C4-2B (cell line): Measurements from ENCODE around the gene CDH24.
"Not testable (repeated sequence)": the region's sequence is repeated elsewhere in the genome, so short reads cannot be mapped to it uniquely, and the experiment has no call there.

Source experiments
- H3K27ac ChIP-seq: fragments of 450-650 bp; 2 replicates; pipeline ENCODE4 v1.5.1; 2017
- ZFX ChIP-seq: fragments of 450-650 bp; IDR thresholded peaks from 2 replicates; pipeline ENCODE4 v1.6.1; 2017
- TF ChIP-seq, protein P1 (sequence below): fragments of 450-650 bp; conservative IDR thresholded peaks from 2 replicates; pipeline ENCODE4 v1.5.1; 2017; ENCODE audit warnings: mild to moderate bottlenecking

CDH24 gene

DNA sequence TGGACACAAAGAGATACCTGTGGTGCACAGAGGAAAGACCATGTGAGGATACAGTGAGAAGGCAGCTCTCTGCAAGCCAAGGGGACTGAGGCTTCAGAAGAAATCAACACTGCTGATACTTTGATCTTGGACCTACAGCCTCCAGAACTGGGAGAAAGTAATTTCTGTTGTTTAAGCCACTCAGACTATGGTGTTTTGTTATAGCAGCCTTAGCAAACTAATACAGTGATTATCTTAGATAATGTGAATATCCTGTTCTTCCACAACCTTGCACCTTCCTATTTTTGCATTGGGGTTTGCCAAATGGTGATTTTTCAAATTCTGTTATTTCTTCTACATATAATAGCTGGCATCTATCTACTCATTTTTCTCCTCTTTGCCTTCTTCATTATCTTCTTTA, 39.2 kb downstream of the CDH24 start:
- TF ChIP-seq ZFX: no peak
- TF ChIP-seq, protein P1, sequence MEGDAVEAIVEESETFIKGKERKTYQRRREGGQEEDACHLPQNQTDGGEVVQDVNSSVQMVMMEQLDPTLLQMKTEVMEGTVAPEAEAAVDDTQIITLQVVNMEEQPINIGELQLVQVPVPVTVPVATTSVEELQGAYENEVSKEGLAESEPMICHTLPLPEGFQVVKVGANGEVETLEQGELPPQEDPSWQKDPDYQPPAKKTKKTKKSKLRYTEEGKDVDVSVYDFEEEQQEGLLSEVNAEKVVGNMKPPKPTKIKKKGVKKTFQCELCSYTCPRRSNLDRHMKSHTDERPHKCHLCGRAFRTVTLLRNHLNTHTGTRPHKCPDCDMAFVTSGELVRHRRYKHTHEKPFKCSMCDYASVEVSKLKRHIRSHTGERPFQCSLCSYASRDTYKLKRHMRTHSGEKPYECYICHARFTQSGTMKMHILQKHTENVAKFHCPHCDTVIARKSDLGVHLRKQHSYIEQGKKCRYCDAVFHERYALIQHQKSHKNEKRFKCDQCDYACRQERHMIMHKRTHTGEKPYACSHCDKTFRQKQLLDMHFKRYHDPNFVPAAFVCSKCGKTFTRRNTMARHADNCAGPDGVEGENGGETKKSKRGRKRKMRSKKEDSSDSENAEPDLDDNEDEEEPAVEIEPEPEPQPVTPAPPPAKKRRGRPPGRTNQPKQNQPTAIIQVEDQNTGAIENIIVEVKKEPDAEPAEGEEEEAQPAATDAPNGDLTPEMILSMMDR: no peak
- H3K27ac ChIP-seq: no peak overlapping the region

DNA sequence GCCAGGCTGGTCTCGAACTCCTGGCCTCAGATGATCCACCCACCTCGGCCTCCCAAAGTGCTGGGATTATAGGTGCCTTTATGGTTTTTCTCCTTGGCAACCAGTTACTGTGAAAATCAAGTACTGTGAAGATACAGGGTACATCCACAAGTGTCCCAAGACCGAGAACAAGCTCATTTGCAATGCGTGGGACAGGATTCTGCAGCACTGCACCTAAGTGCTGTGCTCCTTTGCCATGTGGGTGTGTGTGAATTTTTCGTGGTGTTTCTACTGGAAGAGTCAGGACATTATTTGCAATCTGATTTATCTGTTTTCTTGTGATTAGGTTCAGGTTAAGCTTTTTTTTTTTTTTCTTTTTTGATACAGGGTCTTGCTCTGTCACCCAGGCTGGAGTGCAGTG, 40.2 kb downstream of the CDH24 start:
- no peak overlapping the region for H3K27ac ChIP-seq
- TF ChIP-seq ZFX: no peak
- TF ChIP-seq, protein P1: no peak

DNA sequence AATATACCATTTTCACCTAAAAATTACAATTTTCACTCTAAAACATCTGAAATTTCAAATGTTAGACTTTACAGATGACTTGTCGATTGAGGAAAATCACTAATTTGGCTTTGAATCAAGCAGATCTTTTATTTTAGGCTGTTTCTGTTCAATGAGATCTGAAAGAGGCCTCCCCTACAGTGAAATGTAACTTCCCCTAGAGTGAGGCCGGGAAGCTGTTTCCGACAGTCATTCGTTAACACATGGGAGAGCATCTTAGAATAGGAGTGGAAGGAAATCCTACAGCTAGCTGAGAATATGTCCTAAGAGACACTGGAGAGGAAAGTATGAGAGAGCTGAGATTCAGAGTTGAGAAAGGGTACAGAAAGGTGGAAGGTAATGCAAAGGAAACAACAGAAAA, 41.7 kb downstream of the CDH24 start:
- no peak overlapping the region for H3K27ac ChIP-seq
- no peak for TF ChIP-seq ZFX
- TF ChIP-seq, protein P1: no peak

DNA sequence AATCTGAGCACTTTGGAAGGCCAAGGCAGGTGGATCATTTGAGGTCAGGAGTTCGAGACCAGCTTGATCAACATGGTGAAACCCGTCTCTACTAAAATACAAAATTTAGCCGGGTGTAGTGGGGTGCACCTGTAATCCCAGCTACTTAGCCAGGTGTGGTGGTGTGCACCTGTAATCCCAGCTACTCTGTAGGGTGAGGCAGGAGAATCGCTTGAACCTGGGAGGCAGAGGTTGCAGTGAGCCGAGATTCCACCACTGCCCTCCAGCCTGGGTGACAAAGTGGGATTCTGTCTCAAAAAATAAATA, 43.6 kb downstream of the CDH24 start:
- not testable (repeated sequence) for H3K27ac ChIP-seq

DNA sequence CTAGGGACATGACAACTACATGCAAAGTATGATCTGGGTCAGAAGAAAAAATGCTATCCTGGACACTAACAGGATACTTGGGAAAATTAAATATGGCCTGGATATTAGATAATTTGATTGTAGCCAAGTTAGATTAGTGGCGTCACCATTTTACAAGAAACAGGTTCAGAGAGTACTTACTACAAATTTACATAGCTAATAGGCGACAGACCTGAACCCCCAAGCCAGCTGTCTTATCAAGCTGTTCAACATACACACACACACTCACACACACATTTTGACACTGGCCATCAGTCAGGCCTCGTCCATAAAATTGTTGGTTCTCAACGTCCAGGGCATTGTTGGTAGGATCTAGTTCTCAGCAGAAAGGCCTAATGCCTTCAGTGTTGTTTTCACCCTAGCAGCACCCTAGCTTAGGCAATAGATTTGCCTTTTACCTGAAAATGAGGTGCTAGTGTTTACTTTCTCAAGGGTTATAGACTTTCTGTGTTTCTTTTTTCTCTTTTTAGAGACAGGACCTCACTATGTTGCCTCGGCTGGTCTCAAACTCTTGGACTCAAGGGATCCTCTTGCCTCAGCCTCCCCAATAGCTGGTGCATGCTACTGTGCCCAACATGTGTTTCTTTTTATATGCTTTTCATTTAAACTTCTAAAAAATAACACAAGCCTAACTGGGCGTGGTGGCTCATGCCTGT, 44.1 kb downstream of the CDH24 start:
- H3K27ac ChIP-seq: no peak overlapping the region
- TF ChIP-seq, protein P1: no peak
- TF ChIP-seq ZFX: no peak

DNA sequence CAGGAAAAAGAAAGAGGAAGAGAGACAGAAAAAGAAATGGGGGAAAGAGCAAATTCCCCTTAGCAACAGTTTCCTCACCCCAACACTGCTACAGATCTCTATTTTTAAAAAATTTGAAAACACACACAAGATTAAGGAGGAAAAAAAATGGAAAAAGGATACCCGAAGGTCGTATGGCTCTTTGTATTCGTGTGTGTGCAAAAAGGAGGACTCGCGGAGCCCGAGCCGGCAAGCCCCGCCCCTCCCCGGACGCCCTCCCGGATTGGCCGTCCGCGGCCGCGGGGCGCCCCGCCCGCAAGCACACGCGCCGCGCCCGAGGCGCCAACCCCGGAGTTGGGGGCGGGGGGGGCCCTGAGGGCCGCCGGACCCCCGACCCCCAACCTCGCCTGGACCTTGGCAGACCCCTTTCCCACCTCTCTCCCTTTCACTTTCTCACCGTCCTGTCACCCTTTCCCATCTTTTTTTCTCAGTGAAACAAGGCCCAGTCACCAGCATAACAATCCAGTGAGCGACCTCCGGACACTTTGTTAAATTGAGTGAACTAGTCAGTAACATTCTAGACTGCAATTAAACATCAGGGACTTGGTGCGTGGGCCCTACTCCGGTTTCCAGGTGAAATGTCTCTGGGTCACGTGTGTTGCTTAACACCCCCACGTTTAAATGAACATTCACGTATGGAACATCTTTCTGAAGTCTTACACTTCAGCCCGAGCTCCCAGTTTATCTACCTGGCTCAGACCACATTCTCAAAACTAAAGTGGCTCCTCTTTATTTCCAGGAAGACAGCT, 47.2 kb downstream of the CDH24 start, which contains the start of gene C14orf93:
C14orf93 (minus strand) TSS at position 205 of the 788 bp plus-strand sequence. CDS start 11,120 bp downstream, outside the sequence.
- H3K27ac ChIP-seq: peak within 1 kb of the TSS; percentile 79

DNA sequence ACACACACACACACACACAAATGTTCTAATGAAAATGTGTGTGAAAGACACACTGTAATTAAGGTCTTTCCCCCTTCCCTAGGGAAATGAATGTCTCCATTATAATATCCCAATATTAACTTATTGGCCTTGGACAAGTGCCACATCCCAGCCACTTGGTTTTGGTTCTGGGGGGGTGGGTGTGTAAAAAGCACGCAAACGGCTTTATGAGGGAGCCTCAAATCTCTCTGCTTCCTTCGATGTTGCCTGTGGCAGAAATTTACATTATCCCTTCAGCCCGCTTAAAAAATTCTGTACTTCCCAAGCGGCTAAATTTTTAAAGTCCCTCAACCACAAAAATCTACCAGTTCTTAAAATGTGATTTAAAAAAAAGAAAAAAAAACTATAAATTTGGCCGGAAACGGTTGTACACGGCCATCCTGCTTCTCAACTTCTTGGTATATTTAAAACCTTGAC, 47.8 kb downstream of the CDH24 start:
- TF ChIP-seq, protein P1: no peak
- TF ChIP-seq ZFX: no peak

More for the DNA sequence above, 47.2 kb downstream of the CDH24 start, which contains the start of gene C14orf93:
- peak; percentile 19; the same call in 1 of the 2 replicates for TF ChIP-seq ZFX
- TF ChIP-seq, protein P1: no peak

More for the DNA sequence above, 47.8 kb downstream of the CDH24 start:
- peak overlapping the region; percentile 79 for H3K27ac ChIP-seq
